ENCODE data around the gene KITLG.
"Not testable (repeated sequence)": the region's sequence is repeated elsewhere in the genome, so short reads cannot be mapped to it uniquely, and the experiment has no call there.

Gene KITLG

GRCh38 chr12:88472248-88472647 is 108.0 kb downstream of the KITLG start:
- no peak for DNase-seq

- no peak for DNase-seq
Measured at GRCh38 chr12:88471331-88472045, 108.8 kb downstream of the KITLG start.

GRCh38 chr12:88469154-88469553 is 111.1 kb downstream of the KITLG start:
- no peak for DNase-seq

- no peak for DNase-seq
Measured at GRCh38 chr12:88468581-88468980, 111.7 kb downstream of the KITLG start.

- not testable (repeated sequence) for DNase-seq
Measured at GRCh38 chr12:88466708-88467107, 113.6 kb downstream of the KITLG start.

GRCh38 chr12:88458327-88458726 is 121.9 kb downstream of the KITLG start:
- no peak for DNase-seq

- no peak for DNase-seq
Measured at GRCh38 chr12:88453323-88453722, 126.9 kb downstream of the KITLG start.

- DNase-seq, result no peak
Measured at GRCh38 chr12:88451205-88451604, 129.1 kb downstream of the KITLG start.

GRCh38 chr12:88450136-88450535 is 130.1 kb downstream of the KITLG start:
- DNase-seq, result no peak

GRCh38 chr12:88448337-88448915 is 131.8 kb downstream of the KITLG start:
- peak; percentile 81 for DNase-seq

GRCh38 chr12:88445705-88446394 is 134.4 kb downstream of the KITLG start:
- DNase-seq, result no peak

GRCh38 chr12:88444481-88444880 is 135.8 kb downstream of the KITLG start:
- DNase-seq, result no peak
